Endothelial cell of umbilical vein (primary cell): ENCODE data around the gene HAPLN2. TPM values are rescaled to one million over a fixed set of nuclear protein-coding genes. Genes with fewer than 3 reads are reported as not detected.

Experiments
- BruUV-seq: library from RNA; stranded (reverse); fragments of 400-500 nt; replicated peaks from 2 replicates; lab custom pipeline; 2021; lab: Mats Ljungman, UMichigan
- CTCF ChIA-PET: fragments of 300-600, 350-600 bp; sonication (Branson Sonifier 250); formaldehyde crosslinking; loops from one replicate; lab custom pipeline; 2021; ENCODE audit warnings: antibody characterized with exemption, inconsistent platforms; lab: Charles Lee
- POLR2A ChIA-PET: fragments of 300-600, 350-600 bp; sonication (Branson Sonifier 250); formaldehyde crosslinking; loops from one replicate; lab custom pipeline; 2021; ENCODE audit warnings: antibody characterized with exemption, inconsistent platforms; lab: Charles Lee
- DNase-seq: peaks from one replicate; pipeline ENCODE4 v3.0.0-alpha.2; 2011; ENCODE audit warnings: low read depth, low spot score
- FAIRE-seq: peaks from 2 replicates; lab custom pipeline; 2011; peaks lifted over from hg19 to GRCh38; lab: Jason Lieb, UNC
- H2AFZ ChIP-seq: 2 replicates; pipeline ENCODE4 v1.6.0; 2012; ENCODE audit warnings: low read depth, low read length, control low read depth, inconsistent platforms
- H3K27ac ChIP-seq: 2 replicates; pipeline ENCODE4 v1.5.1; 2011; ENCODE audit warnings: low read depth, mild to moderate bottlenecking, control low read depth, low read length, moderate library complexity; ENCODE audit not compliant: insufficient read depth
- H3K27me3 ChIP-seq, 2 experiments: 2 replicates each; pipeline versions ENCODE4 v1.6.0 to v1.6.1; 2011; ENCODE audit warnings: low read length in 2 of 2, mixed read lengths in 1 of 2; ENCODE audit not compliant: control insufficient read depth in 2 of 2, insufficient read depth in 2 of 2
- H3K36me3 ChIP-seq, 2 experiments: 2 replicates in 1 of 2; 3 replicates in 1 of 2; pipeline ENCODE4 v1.5.1; 2011; ENCODE audit warnings: low read length in 2 of 2, mild to moderate bottlenecking in 1 of 2, moderate library complexity in 1 of 2; ENCODE audit not compliant: control insufficient read depth in 2 of 2, insufficient read depth in 2 of 2; ENCODE audit errors: extremely low read depth in 1 of 2
- H3K4me1 ChIP-seq: 3 replicates; pipeline ENCODE4 v1.5.1; 2011; ENCODE audit warnings: mild to moderate bottlenecking, low read length; ENCODE audit not compliant: control insufficient read depth, insufficient read depth; ENCODE audit errors: extremely low read depth
- H3K4me2 ChIP-seq: 2 replicates; pipeline ENCODE4 v1.6.1; 2011; ENCODE audit warnings: low read length, control low read depth, mixed read lengths; ENCODE audit not compliant: insufficient read depth
- H3K4me3 ChIP-seq, 3 experiments: fragments of 200-600 bp in 1 of 3; sonication (generic), shearing (Covaris generic) in 1 of 3; replicated peaks in 1 of 3; 2 replicates each; pipeline ENCODE4 v1.5.1; 2011 to 2016; ENCODE audit warnings: control low read depth in 3 of 3, low read length in 3 of 3, mild to moderate bottlenecking in 2 of 3, inconsistent platforms in 1 of 3, low read depth in 1 of 3, moderate library complexity in 1 of 3; ENCODE audit not compliant: insufficient read depth in 1 of 3
- H3K79me2 ChIP-seq: 2 replicates; pipeline ENCODE4 v1.6.0; 2012; ENCODE audit warnings: low read length, inconsistent platforms; ENCODE audit not compliant: control insufficient read depth, insufficient read depth
- H3K9ac ChIP-seq: replicated peaks from 2 replicates; pipeline ENCODE3; 2011; ENCODE audit warnings: low read length, control low read depth; ENCODE audit not compliant: insufficient read depth; ENCODE audit errors: extremely low read depth
- H3K9me1 ChIP-seq: replicated peaks from 3 replicates; pipeline ENCODE4 v1.6.0; 2011; ENCODE audit warnings: mild to moderate bottlenecking, low read length; ENCODE audit not compliant: control insufficient read depth, insufficient read depth; ENCODE audit errors: extremely low read depth
- H3K9me3 ChIP-seq: replicated peaks from 2 replicates; pipeline ENCODE4 v1.5.1; 2012; ENCODE audit warnings: low read length, inconsistent platforms; ENCODE audit not compliant: control insufficient read depth, insufficient read depth
- H4K20me1 ChIP-seq: replicated peaks from 2 replicates; pipeline ENCODE3; 2011; ENCODE audit warnings: mild to moderate bottlenecking, low read length; ENCODE audit not compliant: control insufficient read depth, insufficient read depth; ENCODE audit errors: extremely low read depth
- CTCF ChIP-seq, 2 donors: IDR thresholded peaks; 1 replicate in 1 of 2; 2 replicates in 1 of 2; pipeline ENCODE4 v1.5.1; 2011; ENCODE audit warnings: low read length in 2 of 2, mild to moderate bottlenecking in 2 of 2, moderate library complexity in 2 of 2, control low read depth in 1 of 2, inconsistent platforms in 1 of 2, low read depth in 1 of 2; ENCODE audit not compliant: insufficient read depth in 1 of 2; ENCODE audit errors: extremely low read depth in 1 of 2
- EZH2 ChIP-seq: IDR thresholded peaks from 2 replicates; pipeline ENCODE4 v1.6.1; 2012; ENCODE audit warnings: borderline replicate concordance, low read depth, mild to moderate bottlenecking, moderate library complexity, low read length, inconsistent platforms; ENCODE audit not compliant: severe bottlenecking
- FOS ChIP-seq: IDR thresholded peaks from 2 replicates; pipeline ENCODE4 v1.6.1; 2011; ENCODE audit warnings: mild to moderate bottlenecking, low read length, moderate library complexity, borderline replicate concordance; ENCODE audit not compliant: insufficient read depth
- GATA2 ChIP-seq: IDR thresholded peaks from 2 replicates; pipeline ENCODE4 v1.7.0; 2011; ENCODE audit warnings: low read depth, mild to moderate bottlenecking, moderate library complexity, mixed read lengths, low read length; ENCODE audit not compliant: insufficient read length, insufficient read depth
- JUN ChIP-seq: IDR thresholded peaks from 2 replicates; pipeline ENCODE4 v1.6.1; 2011; ENCODE audit warnings: borderline replicate concordance, low read depth; ENCODE audit not compliant: insufficient read length, insufficient read depth
- MAX ChIP-seq: IDR thresholded peaks from 2 replicates; pipeline ENCODE4 v1.6.1; 2011; ENCODE audit not compliant: insufficient read depth, insufficient read length
- MYC ChIP-seq: IDR thresholded peaks from one replicate; pipeline ENCODE4 v1.6.1; 2011; ENCODE audit warnings: mild to moderate bottlenecking, low read depth, low read length
- POLR2A ChIP-seq: IDR thresholded peaks from 2 replicates; pipeline ENCODE4 v1.6.1; 2012; ENCODE audit warnings: low read depth, mild to moderate bottlenecking, control low read depth, low read length
- POLR2AphosphoS5 ChIP-seq: IDR thresholded peaks from 2 replicates; pipeline ENCODE4 v1.6.1; 2012; ENCODE audit warnings: low read depth, mild to moderate bottlenecking, control low read depth, low read length, moderate library complexity; ENCODE audit not compliant: insufficient read depth
- dilution Hi-C: fragments of 300-500 bp; cut with MboI; formaldehyde crosslinking; loops from one replicate; pipeline ENCODE4 v1.15.0; 2019; ENCODE audit warnings: low sequenced_read_pairs; ENCODE audit not compliant: extremely low pct_ligation_motif_present
- intact Hi-C: fragments of 100-400 bp; cut with micrococcal nuclease; formaldehyde crosslinking; loops from one replicate; pipeline ENCODE4 v1.10.0; 2022
- polyA plus RNA-seq, 4 experiments: library from polyadenylated mRNA; depleted of rRNA in 3 of 4; stranded (reverse) in 3 of 4; unstranded in 1 of 4; fragments of >200 nt; gene quantifications; 2 replicates each; pipeline versions ENCODE4 v1.2.1 to v1.2.3, GENCODE V29; 2011 to 2012; ENCODE audit warnings: missing spikeins in 1 of 4
- total RNA-seq: library from RNA; stranded (reverse); gene quantifications from 2 replicates; pipeline ENCODE4 v1.2.3, GENCODE V29; 2021

The HAPLN2 gene
- total and polyA plus RNA-seq, 2 donors (not counting 3 experiments of a cell fraction or from before 2014, with no cell fraction given): not detected

GRCh38 chr1:156648496-156648895 lies 29.3 kb downstream of the HAPLN2 start:
- Histone ChIP-seq H4K20me1 (no peaks in the 10 kb centered on the region), H3K9ac (no peak overlapping the region), H3K9me3 (no peaks in the 10 kb centered on the region), H2AFZ (no peak overlapping the region), H3K4me3 (no peak overlapping the region), H3K27ac (no peak overlapping the region), H3K36me3 (no peaks in the 10 kb centered on the region), H3K9me1 (no peaks in the 10 kb centered on the region), H3K4me1 (no peaks in the 10 kb centered on the region), H3K79me2 (no peaks in the 10 kb centered on the region), H3K4me2 (no peak overlapping the region), H3K27me3 (peaks cover 41 to 42% of the 10 kb centered on the region in 2 experiments)
- CTCF ChIA-PET: interaction anchor here (0.7 to 4.7 kb wide), 7 partner anchors 8 to 41 kb away, joined by 3 to 39 read pairs (median 4); no protein-coding TSS in a partner anchor
- dilution Hi-C loops: no loop called here
- no peak for DNase-seq
- POLR2A ChIA-PET: no interaction called here
- intact Hi-C loops: no loop called here
- TF ChIP-seq POLR2AphosphoS5 (no peak), EZH2 (no peak), MAX (no peak), GATA2 (no peak), JUN (no peak), FOS (no peak), CTCF (IDR thresholded peaks at IDR 0.05; ENCODE audit: extremely low read depth in 1 of 2, insufficient read depth in 1 of 2, low read depth in 1 of 2, low read length in 2 of 2) (no peak), POLR2A (no peak), MYC (no peak)
- no peak for FAIRE-seq
- BruUV-seq: no TSS peak
